Measurements from ENCODE around the gene EFEMP2.

Gene EFEMP2

GRCh38 chr11:65918211-65919140, 45.9 kb upstream of the EFEMP2 start, which contains the start of gene C11orf68:
Gene C11orf68, minus strand, starts transcription at chr11:65919062. Its CDS starts 31 bp downstream, at chr11:65919031.
- Histone ChIP-seq H3K4me2 (ENCODE audit: low read depth, low read length, poor library complexity, severe bottlenecking) (peak within 1 kb of the TSS; percentile 98), H3K27me3 (ENCODE audit: insufficient read depth, low read length, poor library complexity, severe bottlenecking) (no peaks in the 10 kb centered on the region), H3K4me3 (ENCODE audit: low read length, poor library complexity, severe bottlenecking) (peak within 1 kb of the TSS; percentile 99), H3K4me1 (ENCODE audit: insufficient read depth, low read length, poor library complexity, severe bottlenecking) (peaks cover 33% of the 10 kb centered on the region), H3K36me3 (ENCODE audit: insufficient read depth, low read length) (peaks cover 8% of the 10 kb centered on the region; the same call in 1 of the 2 replicates), H3K9me3 (ENCODE audit: insufficient read depth, low read depth, low read length) (no peaks in the 10 kb centered on the region), H4K20me1 (ENCODE audit: insufficient read depth, low read length, poor library complexity, severe bottlenecking) (peaks cover 15% of the 10 kb centered on the region), H2AFZ (ENCODE audit: low read length) (peak within 1 kb of the TSS; percentile 94), H3K9me2 (replicated peaks; ENCODE audit: low read depth, low read length) (no peaks in the 10 kb centered on the region), H3K79me2 (ENCODE audit: insufficient read depth, low read length) (peaks cover 43% of the 10 kb centered on the region), H3F3A (ENCODE audit: low read depth) (no peaks in the 10 kb centered on the region), H3K9ac (ENCODE audit: low read depth, low read length, poor library complexity, severe bottlenecking) (peak within 1 kb of the TSS; percentile 93)
- TF ChIP-seq CTCF (conservative IDR thresholded peaks at IDR 0.05; ENCODE audit: low read length), result no peak
- TF ChIP-seq EZH2phosphoT487 (IDR thresholded peaks at IDR 0.05; ENCODE audit: borderline replicate concordance), result no peak

- Histone ChIP-seq H2AFZ (ENCODE audit: low read length) (no peak overlapping the region), H3K36me3 (ENCODE audit: insufficient read depth, low read length) (peaks cover 6% of the 10 kb centered on the region; the same call in 1 of the 2 replicates), H3K9me3 (ENCODE audit: insufficient read depth, low read depth, low read length) (no peaks in the 10 kb centered on the region), H3K4me1 (ENCODE audit: insufficient read depth, low read length, poor library complexity, severe bottlenecking) (peaks cover 33% of the 10 kb centered on the region), H3K9ac (ENCODE audit: low read depth, low read length, poor library complexity, severe bottlenecking) (peak overlapping the region; percentile 93), H3K9me2 (replicated peaks; ENCODE audit: low read depth, low read length) (no peaks in the 10 kb centered on the region), H3K79me2 (ENCODE audit: insufficient read depth, low read length) (peaks cover 43% of the 10 kb centered on the region), H3F3A (ENCODE audit: low read depth) (no peaks in the 10 kb centered on the region), H4K20me1 (ENCODE audit: insufficient read depth, low read length, poor library complexity, severe bottlenecking) (peaks cover 15% of the 10 kb centered on the region), H3K27me3 (ENCODE audit: insufficient read depth, low read length, poor library complexity, severe bottlenecking) (no peaks in the 10 kb centered on the region), H3K4me2 (ENCODE audit: low read depth, low read length, poor library complexity, severe bottlenecking) (peak overlapping the region; percentile 97), H3K4me3 (ENCODE audit: low read length, poor library complexity, severe bottlenecking) (peak overlapping the region; percentile 99)
- TF ChIP-seq EZH2phosphoT487 (IDR thresholded peaks at IDR 0.05; ENCODE audit: borderline replicate concordance) (no peak), CTCF (conservative IDR thresholded peaks at IDR 0.05; ENCODE audit: low read length) (no peak)
Observed at GRCh38 chr11:65917434-65918210, 45.0 kb upstream of the EFEMP2 start.

DNA sequence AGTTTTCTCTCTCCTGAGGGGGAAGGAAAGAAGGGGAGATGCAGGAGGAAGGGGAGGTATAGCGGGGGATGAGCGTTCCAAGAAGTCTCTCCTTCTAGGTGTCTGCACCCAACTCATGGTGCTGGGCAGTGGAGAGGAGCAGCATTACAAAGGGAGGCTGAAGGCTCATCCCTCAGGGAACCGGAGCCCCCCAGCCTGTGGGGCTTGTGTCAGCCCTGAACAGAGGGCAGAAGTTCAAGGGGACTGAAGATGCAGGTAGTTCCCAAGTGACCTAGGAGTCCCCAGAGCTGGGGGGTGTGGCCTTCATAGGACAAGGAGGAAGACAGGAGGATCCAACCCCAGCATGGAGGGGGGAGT, 44.5 kb upstream of the EFEMP2 start:
- H3K9me3 ChIP-seq (ENCODE audit: insufficient read depth, low read depth, low read length), result no peaks in the 10 kb centered on the region
- TF ChIP-seq CTCF (conservative IDR thresholded peaks at IDR 0.05; ENCODE audit: low read length), result no peak
- no peak for TF ChIP-seq EZH2phosphoT487 (IDR thresholded peaks at IDR 0.05; ENCODE audit: borderline replicate concordance)
- H3K4me2 ChIP-seq (ENCODE audit: low read depth, low read length, poor library complexity, severe bottlenecking), result peak overlapping the region; percentile 97
- H2AFZ ChIP-seq (ENCODE audit: low read length), result no peak overlapping the region
- H3K9me2 ChIP-seq (replicated peaks; ENCODE audit: low read depth, low read length), result no peaks in the 10 kb centered on the region
- H4K20me1 ChIP-seq (ENCODE audit: insufficient read depth, low read length, poor library complexity, severe bottlenecking), result peaks cover 15% of the 10 kb centered on the region
- no peaks in the 10 kb centered on the region for H3F3A ChIP-seq (ENCODE audit: low read depth)
- peak overlapping the region; percentile 99 for H3K4me3 ChIP-seq (ENCODE audit: low read length, poor library complexity, severe bottlenecking)
- H3K9ac ChIP-seq (ENCODE audit: low read depth, low read length, poor library complexity, severe bottlenecking), result peak overlapping the region; percentile 93
- peaks cover 43% of the 10 kb centered on the region for H3K79me2 ChIP-seq (ENCODE audit: insufficient read depth, low read length)
- H3K36me3 ChIP-seq (ENCODE audit: insufficient read depth, low read length), result no peaks in the 10 kb centered on the region; the same call in 1 of the 2 replicates
- H3K4me1 ChIP-seq (ENCODE audit: insufficient read depth, low read length, poor library complexity, severe bottlenecking), result peaks cover 33% of the 10 kb centered on the region
- no peaks in the 10 kb centered on the region for H3K27me3 ChIP-seq (ENCODE audit: insufficient read depth, low read length, poor library complexity, severe bottlenecking)
